ENCODE results near the gene TFEB. TPM values are rescaled to one million over a fixed set of nuclear protein-coding genes. Genes with fewer than 3 reads are reported as not detected.

Gene TFEB
- total and polyA plus RNA-seq, 2 donors from 2014 or later = 50.7 to 51.0 TPM

- Histone ChIP-seq H3K27ac (ENCODE audit: low read depth in 2 of 2, low read length in 2 of 2) (no peak overlapping the region), H3K9me3 (ENCODE audit: control insufficient read depth in 2 of 3, insufficient read depth in 1 of 3, low read length in 3 of 3) (no peaks in the 10 kb centered on the region), H3K4me1 (ENCODE audit: control insufficient read depth in 2 of 3, insufficient read depth in 2 of 3, low read depth in 1 of 3, low read length in 3 of 3) (no peaks in the 10 kb centered on the region), H3K4me3 (ENCODE audit: low read length in 3 of 3) (no peak overlapping the region), H3K36me3 (ENCODE audit: control insufficient read depth in 2 of 3, insufficient read depth in 3 of 3, low read length in 3 of 3) (no peaks in the 10 kb centered on the region), H3K27me3 (ENCODE audit: control insufficient read depth, insufficient read depth, low read length) (no peaks in the 10 kb centered on the region), H3K9ac (ENCODE audit: low read length in 3 of 3) (no peak overlapping the region)
- intact Hi-C loops (cut with DNase I) = no loop called here
- FAIRE-seq (no peak), DNase-seq (peak in 2 of 5 donors; percentile 23 to 40)
- TF ChIP-seq CTCF (IDR thresholded peaks at IDR 0.05; ENCODE audit: borderline replicate concordance, extremely low read depth, insufficient read depth) = no peak
These were observed 71.1 kb downstream of the TFEB start for GRCh38 chr6:41664271-41664670.

GRCh38 chr6:41663568-41663967 lies 71.8 kb downstream of the TFEB start:
- Histone ChIP-seq H3K4me3 (ENCODE audit: low read length in 3 of 3) (no peak overlapping the region), H3K9ac (ENCODE audit: low read length in 3 of 3) (no peak overlapping the region), H3K9me3 (ENCODE audit: control insufficient read depth in 2 of 3, insufficient read depth in 1 of 3, low read length in 3 of 3) (no peaks in the 10 kb centered on the region), H3K27ac (ENCODE audit: low read depth in 2 of 2, low read length in 2 of 2) (no peak overlapping the region), H3K36me3 (ENCODE audit: control insufficient read depth in 2 of 3, insufficient read depth in 3 of 3, low read length in 3 of 3) (no peaks in the 10 kb centered on the region), H3K4me1 (ENCODE audit: control insufficient read depth in 2 of 3, insufficient read depth in 2 of 3, low read depth in 1 of 3, low read length in 3 of 3) (no peaks in the 10 kb centered on the region), H3K27me3 (ENCODE audit: control insufficient read depth, insufficient read depth, low read length) (peaks cover 3% of the 10 kb centered on the region)
- intact Hi-C loops (cut with DNase I) = no loop called here
- DNase-seq = peak in 2 of 5 donors; percentile 18 to 24
- no peak for TF ChIP-seq CTCF (IDR thresholded peaks at IDR 0.05; ENCODE audit: borderline replicate concordance, extremely low read depth, insufficient read depth)
- no peak for FAIRE-seq

GRCh38 chr6:41659935-41660334 lies 75.5 kb downstream of the TFEB start:
- Histone ChIP-seq H3K9ac (ENCODE audit: low read length in 3 of 3) (no peak overlapping the region), H3K4me1 (ENCODE audit: control insufficient read depth in 2 of 3, insufficient read depth in 2 of 3, low read depth in 1 of 3, low read length in 3 of 3) (no peaks in the 10 kb centered on the region), H3K4me3 (ENCODE audit: low read length in 3 of 3) (no peak overlapping the region), H3K27me3 (ENCODE audit: control insufficient read depth, insufficient read depth, low read length) (peaks cover 3% of the 10 kb centered on the region), H3K9me3 (ENCODE audit: control insufficient read depth in 2 of 3, insufficient read depth in 1 of 3, low read length in 3 of 3) (no peaks in the 10 kb centered on the region), H3K36me3 (ENCODE audit: control insufficient read depth in 2 of 3, insufficient read depth in 3 of 3, low read length in 3 of 3) (no peaks in the 10 kb centered on the region), H3K27ac (ENCODE audit: low read depth in 2 of 2, low read length in 2 of 2) (no peak overlapping the region)
- intact Hi-C loops (cut with DNase I) = no loop called here
- FAIRE-seq (no peak), DNase-seq (peak in 2 of 5 donors; percentile 25 to 48)
- TF ChIP-seq CTCF (IDR thresholded peaks at IDR 0.05; ENCODE audit: borderline replicate concordance, extremely low read depth, insufficient read depth) = no peak

- no peaks in the 10 kb centered on the region for H3K4me1 ChIP-seq (ENCODE audit: control insufficient read depth in 2 of 3, insufficient read depth in 2 of 3, low read depth in 1 of 3, low read length in 3 of 3)
- DNase-seq = peak in 3 of 5 donors; percentile 40 to 46 (median 43)
- no peak for FAIRE-seq
- H3K36me3 ChIP-seq (ENCODE audit: control insufficient read depth in 2 of 3, insufficient read depth in 3 of 3, low read length in 3 of 3) = no peaks in the 10 kb centered on the region
- no peaks in the 10 kb centered on the region for H3K9me3 ChIP-seq (ENCODE audit: control insufficient read depth in 2 of 3, insufficient read depth in 1 of 3, low read length in 3 of 3)
- peaks cover 3% of the 10 kb centered on the region for H3K27me3 ChIP-seq (ENCODE audit: control insufficient read depth, insufficient read depth, low read length)
- intact Hi-C loops (cut with DNase I) = no loop called here
- no peak overlapping the region for H3K4me3 ChIP-seq (ENCODE audit: low read length in 3 of 3)
- H3K9ac ChIP-seq (ENCODE audit: low read length in 3 of 3) = no peak overlapping the region
- no peak overlapping the region for H3K27ac ChIP-seq (ENCODE audit: low read depth in 2 of 2, low read length in 2 of 2)
- no peak for TF ChIP-seq CTCF (IDR thresholded peaks at IDR 0.05; ENCODE audit: borderline replicate concordance, extremely low read depth, insufficient read depth)
These were observed 76.8 kb downstream of the TFEB start for GRCh38 chr6:41658636-41659035.
